ENCODE results near the gene FAXDC2. TPM values are rescaled to one million over a fixed set of nuclear protein-coding genes. Genes with fewer than 3 reads are reported as not detected.

Gene FAXDC2
- total and polyA plus RNA-seq, 2 of the 8 experiments (the other 6 are each of a cell fraction or from before 2014, with no cell fraction given): 3.7 to 5.9 TPM

GRCh38 chr5:154895606-154896561 lies 45.5 kb upstream of the FAXDC2 start:
- Histone ChIP-seq H2BK20ac (ENCODE audit: low read length) (no peak overlapping the region), H3K79me2 (ENCODE audit: control insufficient read depth in 1 of 2, insufficient read depth in 2 of 2, low read length in 2 of 2) (no peaks in the 10 kb centered on the region), H2BK12ac (ENCODE audit: low read depth, low read length) (no peak overlapping the region), H2BK5ac (ENCODE audit: low read depth, low read length) (no peak overlapping the region), H4K8ac (ENCODE audit: extremely low read depth, insufficient read depth, low read length) (no peak overlapping the region), H3K4me2 (ENCODE audit: insufficient read depth in 1 of 2, low read depth in 2 of 2, low read length in 2 of 2) (no peak overlapping the region), H3K14ac (ENCODE audit: insufficient read length) (no peak overlapping the region), H3K79me1 (ENCODE audit: low read depth, low read length) (no peaks in the 10 kb centered on the region), H3K56ac (replicated peaks; ENCODE audit: insufficient read length, low read depth, low read length) (no peak overlapping the region), H3K27me3 (replicated peaks in 1 of 4; ENCODE audit: control insufficient read depth in 3 of 4, extremely low read depth in 1 of 4, insufficient read depth in 3 of 4, low read length in 3 of 4) (no peaks in the 10 kb centered on the region), H4K91ac (replicated peaks; ENCODE audit: insufficient read length, low read length) (no peak overlapping the region), H3K4me1 (replicated peaks in 1 of 4; ENCODE audit: control insufficient read depth in 3 of 4, insufficient read depth in 4 of 4, low read length in 3 of 4) (no peaks in the 10 kb centered on the region), H2AK5ac (ENCODE audit: low read depth, low read length) (no peak overlapping the region), H3K36me3 (ENCODE audit: control insufficient read depth in 2 of 4, insufficient read depth in 4 of 4, low read length in 3 of 4) (peaks cover 31 to 84% (median 59%) of the 10 kb centered on the region in 4 experiments), H3K9ac (replicated peaks in 1 of 4; ENCODE audit: extremely low read depth in 1 of 4, low read depth in 3 of 4, low read length in 3 of 4) (no peak overlapping the region), H4K5ac (ENCODE audit: insufficient read length, low read depth, low read length) (no peak overlapping the region), H3K4me3 (ENCODE audit: extremely low read depth in 1 of 4, insufficient read depth in 2 of 4, low read depth in 3 of 4, low read length in 4 of 4) (no peak overlapping the region), H3K27ac (ENCODE audit: low read depth, low read length) (no peak overlapping the region), H3K23me2 (ENCODE audit: low read depth, low read length) (no peaks in the 10 kb centered on the region), H2BK15ac (ENCODE audit: low read length) (no peak overlapping the region), H3K4ac (replicated peaks; ENCODE audit: insufficient read length, low read depth, low read length) (no peak overlapping the region), H2AFZ (ENCODE audit: low read length) (no peak overlapping the region), H3K18ac (ENCODE audit: extremely low read depth, low read length) (no peak overlapping the region), H2BK120ac (replicated peaks; ENCODE audit: low read depth, low read length) (no peak overlapping the region), H3K9me3 (ENCODE audit: insufficient read depth in 2 of 2, low read depth in 1 of 2, low read length in 1 of 2) (no peaks in the 10 kb centered on the region), H3K23ac (ENCODE audit: insufficient read length) (no peak overlapping the region), H4K20me1 (replicated peaks in 1 of 2; ENCODE audit: control insufficient read depth in 1 of 2, insufficient read depth in 2 of 2, low read length in 2 of 2) (no peaks in the 10 kb centered on the region)
- ChIA-PET POLR2A (ENCODE audit: partially characterized antibody) (interaction anchor here (1.0 to 2.2 kb wide), 5 partner anchors 8 to 22 kb away, joined by 3 to 7 read pairs (median 3); no protein-coding TSS in a partner anchor), CTCF (ENCODE audit: partially characterized antibody) (interaction anchor here (0.6 to 1.6 kb wide), 5 partner anchors 19 to 253 kb away, joined by 3 to 5 read pairs (median 3); no protein-coding TSS in a partner anchor)
- FAIRE-seq (no peak), DNase-seq (ENCODE audit: low read depth in 1 of 2, low spot score in 2 of 2) (no peak)
- no peak for TF ChIP-seq KDM5A (IDR thresholded peaks at IDR 0.05; ENCODE audit: low read length)
- 90% methylated on average over 14 of the region's 14 CpGs; no CpG with 5 or more reads in 1 of the 2 experiments for WGBS, 2 experiments (ENCODE audit: extremely low coverage in 1 of 2, insufficient coverage in 1 of 2, insufficient read length in 1 of 2, insufficient replicate concordance in 2 of 2, low coverage in 1 of 2, low lambda C conversion rate in 2 of 2, missing lambda C conversion rate in 1 of 2)
